ENCODE data around the gene SEMA6B. TPM values are rescaled to one million over a fixed set of nuclear protein-coding genes. Genes with fewer than 3 reads are reported as not detected.
A peak's percentile ranks its signal among the peaks of the same experiment; 100 is the strongest.

Gene SEMA6B
- total RNA-seq, 1 donor from 2014 or later = 15.0 TPM

DNA sequence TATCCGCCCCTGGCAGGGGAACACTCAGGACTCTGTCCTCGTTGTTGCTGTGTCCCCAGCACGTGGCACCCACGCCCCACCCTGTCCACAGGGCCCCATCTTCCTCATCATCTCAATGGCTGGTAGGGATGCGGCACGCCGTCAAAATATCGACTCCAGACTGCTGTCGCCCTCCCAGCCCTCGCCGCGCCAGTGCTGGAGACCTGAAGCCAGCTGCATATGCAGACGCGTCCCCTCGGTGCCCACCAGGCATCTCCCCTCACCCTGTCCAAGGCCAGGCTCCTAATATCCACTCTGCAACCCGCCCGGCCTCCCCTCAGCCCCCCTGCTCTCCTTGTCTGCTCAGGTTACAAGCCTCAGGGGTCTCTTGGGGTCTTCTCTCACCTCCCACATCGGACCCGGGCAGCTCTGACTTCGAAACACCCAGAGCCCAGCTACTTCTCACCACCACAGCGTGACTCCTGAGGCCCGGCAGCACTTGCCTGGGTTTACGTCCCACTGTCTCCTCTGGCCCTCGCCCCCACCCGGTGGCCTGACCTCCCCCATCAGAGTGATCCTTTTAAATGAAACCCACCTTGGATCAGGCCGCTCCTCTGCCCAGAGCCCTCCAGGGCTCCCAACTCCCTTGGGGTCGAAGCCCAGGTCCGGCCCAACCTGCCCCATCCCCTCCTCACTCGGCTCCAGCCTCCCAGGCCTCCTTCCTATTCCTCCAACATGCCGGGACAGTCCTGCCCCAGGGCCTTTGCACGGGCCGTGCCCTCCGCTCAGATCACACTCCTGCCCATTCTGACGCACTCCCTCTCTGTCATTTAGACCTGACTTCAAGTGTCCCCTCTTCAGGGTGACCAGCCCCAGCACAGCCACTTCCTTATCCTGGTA is 53.7 kb downstream of the SEMA6B start:
- intact Hi-C loops (cut with DNase I) = no loop called here
- ATAC-seq (ENCODE audit: poor library complexity) = no peak
- peak; percentile 35 for DNase-seq

DNA sequence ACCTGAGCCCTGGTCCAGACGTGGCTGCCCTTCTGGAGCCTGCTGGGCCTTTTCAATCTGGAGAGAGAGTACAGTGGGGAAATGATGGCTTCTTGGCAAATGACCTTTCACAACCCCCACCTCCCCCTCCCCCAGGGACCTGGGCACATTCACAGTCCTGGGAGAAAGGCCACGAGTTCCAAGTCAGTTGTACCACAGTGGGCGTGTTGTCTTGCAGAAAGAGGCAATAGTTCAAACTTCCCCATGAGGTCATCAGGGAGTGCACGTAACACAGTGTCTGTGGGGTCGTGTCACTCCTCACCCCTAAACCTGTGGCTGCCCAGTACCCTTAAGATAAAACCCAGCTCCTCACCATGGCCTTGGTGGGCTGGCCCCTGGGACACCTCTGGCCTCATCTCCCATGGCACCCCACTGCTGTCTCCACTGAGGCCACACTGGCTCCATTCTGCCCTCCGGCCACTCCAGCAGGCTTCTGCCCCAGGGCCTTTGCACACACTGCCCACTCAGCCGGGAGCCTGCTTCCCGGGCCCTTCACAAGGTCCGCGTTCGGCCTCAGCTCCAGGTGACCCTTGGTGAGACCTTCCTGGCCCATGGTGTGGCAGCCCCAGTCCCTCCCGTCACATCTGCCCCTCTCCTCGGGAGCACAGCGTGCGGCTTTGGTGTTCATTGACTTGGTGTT is 54.5 kb downstream of the SEMA6B start:
- peak; percentile 38 for DNase-seq
- ATAC-seq (ENCODE audit: poor library complexity) = no peak
- intact Hi-C loops (cut with DNase I) = no loop called here

GRCh38 chr19:4504297-4504701 is 55.2 kb downstream of the SEMA6B start:
- DNase-seq = peak; percentile 36
- intact Hi-C loops (cut with DNase I) = no loop called here
- ATAC-seq (ENCODE audit: poor library complexity) = peak; percentile 1

DNA sequence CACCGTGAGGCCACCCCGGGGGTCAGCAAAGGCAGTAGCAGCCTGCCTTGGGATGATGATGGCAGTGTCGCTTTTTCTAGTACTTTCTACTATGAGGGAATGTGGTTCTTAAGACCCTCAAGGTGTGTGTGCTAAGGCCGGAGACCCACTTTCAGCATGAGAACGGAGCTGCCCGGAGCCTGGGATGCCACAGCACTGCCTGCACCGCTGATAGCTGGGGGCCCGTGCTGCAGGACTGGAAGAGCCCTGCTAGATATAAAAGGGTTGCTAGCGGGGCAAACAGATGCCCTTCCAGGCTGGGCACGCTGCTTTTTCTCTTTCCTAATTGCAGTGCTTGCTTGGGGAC is 55.7 kb downstream of the SEMA6B start:
- DNase-seq = no peak
- intact Hi-C loops (cut with DNase I) = no loop called here
- no peak for ATAC-seq (ENCODE audit: poor library complexity)

DNA sequence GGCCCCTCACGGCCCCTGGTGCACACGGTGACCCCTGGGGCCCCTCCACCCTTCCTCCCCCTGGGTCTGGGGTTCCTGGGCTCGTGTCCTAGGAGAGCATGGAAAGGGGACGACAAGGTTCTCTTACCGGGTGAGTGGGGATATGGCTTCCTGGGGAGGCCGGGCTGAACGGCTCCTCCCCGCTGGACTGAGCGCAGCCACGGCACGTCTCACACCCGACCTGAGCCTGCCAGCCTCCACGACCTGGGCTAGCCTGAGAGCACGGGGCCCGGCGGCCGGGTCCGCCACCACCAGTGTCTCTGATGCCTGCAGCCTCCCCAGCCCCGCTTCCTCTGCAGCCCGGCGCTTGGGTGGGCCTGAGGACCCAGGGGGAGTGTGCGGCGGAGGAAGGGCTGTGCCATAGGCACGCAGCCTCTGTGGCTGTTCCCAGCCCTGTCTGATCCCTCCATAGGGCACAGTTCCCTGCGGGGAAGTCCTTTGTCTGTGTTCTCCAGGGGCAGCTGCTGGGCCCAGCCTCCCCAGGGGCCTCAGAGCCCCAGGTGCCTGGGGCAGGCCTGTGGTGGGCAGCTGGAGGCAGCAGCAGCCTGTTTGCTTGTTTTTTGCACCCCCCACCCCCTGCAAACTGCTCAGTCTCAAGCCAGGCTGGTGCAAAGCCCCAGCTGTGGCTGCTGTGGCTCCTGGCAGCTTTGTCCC is 56.2 kb downstream of the SEMA6B start:
- intact Hi-C loops (cut with DNase I) = no loop called here
- peak; percentile 37 for DNase-seq
- ATAC-seq (ENCODE audit: poor library complexity) = no peak

DNA sequence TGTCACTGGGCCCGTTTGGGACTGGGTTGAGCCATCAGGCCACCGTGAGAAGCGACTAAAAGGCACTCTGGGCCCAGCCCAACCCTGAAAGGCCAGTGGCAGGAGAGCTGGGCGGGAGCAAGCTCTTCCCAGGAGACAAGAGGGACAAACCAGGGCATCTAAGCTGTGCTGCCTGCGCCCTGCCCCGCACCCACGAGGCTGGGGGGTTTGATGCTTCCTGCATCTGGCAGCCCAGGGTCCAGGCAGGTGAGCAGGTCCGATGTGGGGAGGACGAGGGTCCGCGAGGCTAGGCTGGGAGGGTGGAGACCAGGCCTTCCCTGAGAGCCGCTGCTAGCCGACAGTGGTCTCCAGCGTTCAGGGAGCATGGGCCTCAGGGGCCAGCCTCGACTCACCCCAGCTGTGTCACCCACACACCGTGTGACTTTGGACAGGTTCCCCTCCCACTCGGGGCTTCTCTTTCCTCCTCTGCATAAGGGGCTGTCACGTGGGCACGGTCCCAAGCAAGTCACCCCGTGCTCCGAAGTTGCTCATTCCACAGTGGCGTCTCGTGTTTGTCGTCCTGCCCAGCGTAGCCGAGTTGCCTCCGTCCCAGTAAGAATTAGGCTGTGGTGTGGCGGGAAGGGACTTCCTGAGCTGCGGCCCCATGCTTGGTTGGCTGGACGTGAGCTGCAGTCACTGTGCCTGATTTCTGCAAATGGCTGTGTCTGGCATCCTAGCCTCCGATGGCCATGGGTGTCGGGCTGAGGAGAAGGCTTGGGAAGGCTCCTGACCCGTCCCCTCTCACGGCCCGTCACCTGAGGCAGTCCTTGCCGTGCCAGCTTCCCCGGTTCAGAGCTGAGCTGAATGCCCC is 57.0 kb downstream of the SEMA6B start:
- DNase-seq = peak; percentile 37
- peak; percentile 3 for ATAC-seq (ENCODE audit: poor library complexity)
- intact Hi-C loops (cut with DNase I) = no loop called here

DNA sequence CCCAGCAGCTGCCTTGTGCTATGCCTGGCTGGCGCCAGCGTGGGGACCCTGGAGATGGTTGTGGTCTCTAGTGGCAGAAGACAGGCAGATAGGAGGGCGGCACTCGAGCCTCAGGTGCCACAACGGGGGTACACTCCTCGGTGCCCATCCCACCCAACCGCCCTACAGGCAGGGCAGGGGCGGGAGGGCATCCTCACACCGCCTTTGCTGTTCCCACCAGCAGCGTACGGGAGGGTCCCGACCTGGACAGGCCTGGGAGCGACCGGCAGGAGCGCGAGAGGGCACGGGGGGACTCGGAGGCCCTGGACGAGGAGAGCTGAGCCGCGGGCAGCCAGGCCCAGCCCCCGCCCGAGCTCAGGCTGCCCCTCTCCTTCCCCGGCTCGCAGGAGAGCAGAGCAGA is 57.8 kb downstream of the SEMA6B start:
- intact Hi-C loops (cut with DNase I) = no loop called here
- ATAC-seq (ENCODE audit: poor library complexity) = peak; percentile 2
- DNase-seq = peak; percentile 36

GRCh38 chr19:4500841-4501591 is 58.5 kb downstream of the SEMA6B start:
- peak; percentile 3 for ATAC-seq (ENCODE audit: poor library complexity)
- intact Hi-C loops (cut with DNase I) = no loop called here
- DNase-seq = peak; percentile 36

GRCh38 chr19:4499855-4500254 is 59.6 kb downstream of the SEMA6B start:
- no peak for ATAC-seq (ENCODE audit: poor library complexity)
- DNase-seq = peak; percentile 39
- intact Hi-C loops (cut with DNase I) = no loop called here

DNA sequence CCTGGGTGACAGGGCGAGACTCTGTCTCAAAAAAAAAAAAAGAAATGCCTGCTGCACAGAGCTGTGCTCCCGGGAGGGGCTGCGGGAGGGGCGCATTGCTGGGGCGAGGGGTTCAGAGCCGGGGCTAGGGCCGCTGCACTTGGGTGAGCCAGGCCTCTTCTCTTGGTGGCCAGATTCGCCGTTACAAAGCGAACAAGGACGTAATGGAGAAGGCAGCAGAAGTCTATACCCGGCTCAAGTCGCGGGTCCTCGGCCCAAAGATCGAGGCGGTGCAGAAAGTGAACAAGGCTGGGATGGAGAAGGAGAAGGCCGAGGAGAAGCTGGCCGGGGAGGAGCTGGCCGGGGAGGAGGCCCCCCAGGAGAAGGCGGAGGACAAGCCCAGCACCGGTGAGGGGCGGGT is 60.2 kb downstream of the SEMA6B start:
- intact Hi-C loops (cut with DNase I) = no loop called here
- DNase-seq = no peak
- ATAC-seq (ENCODE audit: poor library complexity) = no peak

GRCh38 chr19:4498694-4499093 is 60.8 kb downstream of the SEMA6B start:
- intact Hi-C loops (cut with DNase I) = no loop called here
- no peak for DNase-seq
- ATAC-seq (ENCODE audit: poor library complexity) = no peak

GRCh38 chr19:4497770-4498389 is 61.6 kb downstream of the SEMA6B start:
- no peak for ATAC-seq (ENCODE audit: poor library complexity)
- peak; percentile 26 for DNase-seq
- intact Hi-C loops (cut with DNase I) = no loop called here

DNA sequence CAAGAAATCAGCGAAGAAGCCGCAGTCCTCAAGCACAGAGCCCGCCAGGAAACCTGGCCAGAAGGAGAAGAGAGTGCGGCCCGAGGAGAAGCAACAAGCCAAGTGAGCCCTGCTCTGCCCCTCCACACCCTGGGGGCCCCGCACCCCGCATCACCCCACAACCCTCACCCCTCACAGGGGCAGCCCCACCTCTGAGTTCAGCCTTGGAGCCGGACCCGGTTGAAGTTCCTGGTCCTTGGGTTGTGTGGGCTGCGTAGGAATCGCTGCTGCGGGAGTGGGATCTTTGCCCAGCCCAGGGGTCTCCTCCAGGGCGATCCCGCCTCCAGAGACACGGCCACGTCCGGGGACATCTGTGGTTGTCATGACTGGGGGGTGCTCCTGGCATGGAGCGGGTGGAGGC is 63.2 kb downstream of the SEMA6B start:
- intact Hi-C loops (cut with DNase I) = no loop called here
- ATAC-seq (ENCODE audit: poor library complexity) = no peak
- no peak for DNase-seq

DNA sequence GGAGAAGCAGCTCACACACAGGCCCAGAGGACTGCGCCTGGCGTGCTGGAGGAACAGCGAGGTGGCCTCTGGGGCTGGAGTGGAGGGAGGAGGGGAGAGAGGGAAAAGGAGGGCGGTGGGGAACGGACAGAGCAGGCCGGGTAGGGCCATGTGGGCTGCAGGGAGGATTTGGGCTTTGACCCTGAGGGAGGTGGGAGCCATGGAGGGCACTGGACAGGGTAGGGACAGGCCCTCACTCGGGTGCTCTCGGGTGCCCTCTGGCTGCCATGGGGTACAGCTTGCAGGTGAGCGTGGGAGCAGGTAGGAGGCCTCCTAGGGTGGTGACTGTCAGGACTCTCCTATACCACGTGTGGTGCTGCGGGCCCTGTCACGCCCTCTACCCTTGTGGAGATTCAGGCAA is 64.0 kb downstream of the SEMA6B start:
- DNase-seq (no peak), ATAC-seq (ENCODE audit: poor library complexity) (no peak)
- intact Hi-C loops (cut with DNase I) = no loop called here

- ATAC-seq (ENCODE audit: poor library complexity) = no peak
- no peak for DNase-seq
- intact Hi-C loops (cut with DNase I) = no loop called here
Observed at GRCh38 chr19:4494691-4495064, 64.8 kb downstream of the SEMA6B start.

DNA sequence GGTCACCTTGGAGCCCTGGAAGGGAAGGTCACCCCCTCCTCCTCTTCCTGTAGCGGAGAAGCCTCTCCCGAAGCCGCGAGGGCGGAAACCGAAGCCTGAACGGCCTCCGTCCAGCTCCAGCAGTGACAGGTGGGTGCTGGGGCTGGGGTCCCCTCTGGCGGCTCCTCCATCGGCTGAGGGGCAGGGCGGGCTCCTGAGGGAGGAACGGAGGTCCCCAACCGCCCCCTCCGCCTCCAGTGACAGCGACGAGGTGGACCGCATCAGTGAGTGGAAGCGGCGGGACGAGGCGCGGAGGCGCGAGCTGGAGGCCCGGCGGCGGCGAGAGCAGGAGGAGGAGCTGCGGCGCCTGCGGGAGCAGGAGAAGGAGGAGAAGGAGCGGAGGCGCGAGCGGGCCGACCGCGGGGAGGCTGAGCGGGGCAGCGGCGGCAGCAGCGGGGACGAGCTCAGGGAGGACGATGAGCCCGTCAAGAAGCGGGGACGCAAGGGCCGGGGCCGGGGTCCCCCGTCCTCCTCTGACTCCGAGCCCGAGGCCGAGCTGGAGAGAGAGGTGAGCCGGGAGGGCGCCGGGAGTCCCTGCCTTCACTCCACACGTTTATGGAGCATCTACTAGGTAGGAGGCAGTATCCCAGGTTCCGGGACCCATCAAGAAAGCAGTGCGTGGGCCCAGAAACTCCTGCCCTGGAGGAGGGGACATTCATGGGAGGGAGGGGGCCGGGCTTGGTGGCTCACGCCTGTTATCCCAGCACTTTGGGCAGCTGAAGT is 65.4 kb downstream of the SEMA6B start:
- DNase-seq (no peak), ATAC-seq (ENCODE audit: poor library complexity) (no peak)
- intact Hi-C loops (cut with DNase I) = no loop called here
